ENCODE results near the gene GAMT.
"Not testable (repeated sequence)": the region's sequence is repeated elsewhere in the genome, so short reads cannot be mapped to it uniquely, and the experiment has no call there.

The GAMT gene

GRCh38 chr19:1433119-1434039, 32.0 kb upstream of the GAMT start:
- DNase-seq (ENCODE audit: low read depth), result no peak

GRCh38 chr19:1432507-1432887, 31.2 kb upstream of the GAMT start:
- no peak for DNase-seq (ENCODE audit: low read depth)

- DNase-seq (ENCODE audit: low read depth), result no peak
These were observed 30.6 kb upstream of the GAMT start for GRCh38 chr19:1431759-1432506.

- DNase-seq (ENCODE audit: low read depth), result no peak
These were observed 28.9 kb upstream of the GAMT start for GRCh38 chr19:1430246-1430645.

- DNase-seq (ENCODE audit: low read depth), result no peak
These were observed 28.4 kb upstream of the GAMT start for GRCh38 chr19:1429750-1430149.

GRCh38 chr19:1428738-1429391, 27.5 kb upstream of the GAMT start:
- no peak for DNase-seq (ENCODE audit: low read depth)

GRCh38 chr19:1427221-1427920, 26.0 kb upstream of the GAMT start:
- DNase-seq (ENCODE audit: low read depth), result no peak

- DNase-seq (ENCODE audit: low read depth), result no peak
These were observed 25.4 kb upstream of the GAMT start for GRCh38 chr19:1426736-1427135.

GRCh38 chr19:1425902-1426301, 24.6 kb upstream of the GAMT start:
- no peak for DNase-seq (ENCODE audit: low read depth)

- no peak for DNase-seq (ENCODE audit: low read depth)
These were observed 23.9 kb upstream of the GAMT start for GRCh38 chr19:1425102-1425837.

- DNase-seq (ENCODE audit: low read depth), result no peak
These were observed 23.0 kb upstream of the GAMT start for GRCh38 chr19:1424192-1424955.

- no peak for DNase-seq (ENCODE audit: low read depth)
These were observed 22.3 kb upstream of the GAMT start for GRCh38 chr19:1423436-1424191.

- no peak for DNase-seq (ENCODE audit: low read depth)
These were observed 21.6 kb upstream of the GAMT start for GRCh38 chr19:1422943-1423342.

GRCh38 chr19:1422360-1422759, 21.0 kb upstream of the GAMT start:
- no peak for DNase-seq (ENCODE audit: low read depth)

GRCh38 chr19:1421958-1422305, 20.6 kb upstream of the GAMT start:
- no peak for DNase-seq (ENCODE audit: low read depth)

- DNase-seq (ENCODE audit: low read depth), result no peak
These were observed 20.0 kb upstream of the GAMT start for GRCh38 chr19:1421218-1421957.

GRCh38 chr19:1420590-1420989, 19.2 kb upstream of the GAMT start:
- no peak for DNase-seq (ENCODE audit: low read depth)

GRCh38 chr19:1420085-1420484, 18.7 kb upstream of the GAMT start:
- DNase-seq (ENCODE audit: low read depth), result not testable (repeated sequence)

Data from activated T-helper 9 cell treated with anti-CD3 and anti-CD28 coated beads, Interleukin-2, amount 50 U/mL, for 16 hours (primary cell).